ENCODE measurements around the gene TTC23. TPM values are rescaled to one million over a fixed set of nuclear protein-coding genes. Genes with fewer than 3 reads are reported as not detected.
A peak's percentile ranks its signal among the peaks of the same experiment; 100 is the strongest.

The TTC23 gene
- total RNA-seq, 1 donor from 2014 or later = 29.7 TPM

GRCh38 chr15:99139276-99139675 is 110.1 kb downstream of the TTC23 start:
- no peak for DNase-seq (ENCODE audit: low spot score)

GRCh38 chr15:99138491-99138982 is 110.8 kb downstream of the TTC23 start:
- no peak for DNase-seq (ENCODE audit: low spot score)

- DNase-seq (ENCODE audit: low spot score) = no peak
Observed at GRCh38 chr15:99137877-99138276, 111.5 kb downstream of the TTC23 start.

GRCh38 chr15:99137111-99137546 is 112.3 kb downstream of the TTC23 start:
- no peak for DNase-seq (ENCODE audit: low spot score)

- DNase-seq (ENCODE audit: low spot score) = no peak
Observed at GRCh38 chr15:99135194-99135593, 114.2 kb downstream of the TTC23 start.

- DNase-seq (ENCODE audit: low spot score) = no peak
Observed at GRCh38 chr15:99134317-99134821, 115.0 kb downstream of the TTC23 start.

- DNase-seq (ENCODE audit: low spot score) = no peak
Observed at GRCh38 chr15:99132634-99133287, 116.6 kb downstream of the TTC23 start.

- no peak for DNase-seq (ENCODE audit: low spot score)
Observed at GRCh38 chr15:99132122-99132521, 117.3 kb downstream of the TTC23 start.

- peak; percentile 65 for DNase-seq (ENCODE audit: low spot score)
Observed at GRCh38 chr15:99131441-99132023, 117.8 kb downstream of the TTC23 start.

- no peak for DNase-seq (ENCODE audit: low spot score)
Observed at GRCh38 chr15:99130765-99131440, 118.5 kb downstream of the TTC23 start.

- no peak for DNase-seq (ENCODE audit: low spot score)
Observed at GRCh38 chr15:99130314-99130713, 119.1 kb downstream of the TTC23 start.

- no peak for DNase-seq (ENCODE audit: low spot score)
Observed at GRCh38 chr15:99129644-99130043, 119.7 kb downstream of the TTC23 start.

- DNase-seq (ENCODE audit: low spot score) = no peak
Observed at GRCh38 chr15:99128411-99128810, 121.0 kb downstream of the TTC23 start.

GRCh38 chr15:99127773-99128172 is 121.6 kb downstream of the TTC23 start:
- DNase-seq (ENCODE audit: low spot score) = no peak

GRCh38 chr15:99126930-99127329 is 122.5 kb downstream of the TTC23 start:
- DNase-seq (ENCODE audit: low spot score) = no peak

- no peak for DNase-seq (ENCODE audit: low spot score)
Observed at GRCh38 chr15:99126131-99126588, 123.2 kb downstream of the TTC23 start.

GRCh38 chr15:99125061-99125891 is 124.1 kb downstream of the TTC23 start:
- DNase-seq (ENCODE audit: low spot score) = no peak

- no peak for DNase-seq (ENCODE audit: low spot score)
Observed at GRCh38 chr15:99124641-99125040, 124.7 kb downstream of the TTC23 start.

- peak; percentile 81 for DNase-seq (ENCODE audit: low spot score)
Observed at GRCh38 chr15:99123713-99124451, 125.5 kb downstream of the TTC23 start.

- no peak for DNase-seq (ENCODE audit: low spot score)
Observed at GRCh38 chr15:99122831-99123712, 126.3 kb downstream of the TTC23 start.
